ENCODE results near the gene TRIM63. TPM values are rescaled to one million over a fixed set of nuclear protein-coding genes. Genes with fewer than 3 reads are reported as not detected.

The TRIM63 gene
- total RNA-seq, 1 experiment from 2014 or later = not detected

- H3K27ac Mint-ChIP-seq = no peak overlapping the region
- Histone ChIP-seq H3T11ph (ENCODE audit: low read length) (no peak overlapping the region), H4K5ac (ENCODE audit: insufficient read length, low read depth, low read length) (no peak overlapping the region), H3K56ac (ENCODE audit: insufficient read length, low read depth, low read length) (no peak overlapping the region), H2BK20ac (ENCODE audit: low read depth, low read length, poor library complexity, severe bottlenecking) (no peak overlapping the region), H3K23ac (ENCODE audit: insufficient read length, low read depth, low read length) (no peak overlapping the region), H4K91ac (ENCODE audit: insufficient read length, low read depth, low read length) (no peak overlapping the region), H3K4me2 (ENCODE audit: insufficient read depth, insufficient read length, low read length) (no peak overlapping the region), H3K18ac (ENCODE audit: insufficient read length, low read depth, low read length) (no peak overlapping the region), H3K27me3 (ENCODE audit: insufficient read depth, low read length) (no peaks in the 10 kb centered on the region), H3K27ac (ENCODE audit: insufficient read length, low read depth, low read length) (no peak overlapping the region), H2AFZ (ENCODE audit: low read length) (no peak overlapping the region), H3K23me2 (ENCODE audit: insufficient read length, low read depth, low read length, poor library complexity, severe bottlenecking) (no peaks in the 10 kb centered on the region), H3K79me1 (ENCODE audit: insufficient read depth, low read depth, low read length, poor library complexity, severe bottlenecking) (no peaks in the 10 kb centered on the region), H4K20me1 (ENCODE audit: control insufficient read depth, insufficient read depth, insufficient read length) (no peaks in the 10 kb centered on the region), H3K4me1 (ENCODE audit: insufficient read depth, low read length) (no peaks in the 10 kb centered on the region), H3K9me3 (ENCODE audit: control insufficient read depth, low read depth, low read length) (no peaks in the 10 kb centered on the region), H2BK12ac (ENCODE audit: insufficient read length, low read depth, low read length) (no peak overlapping the region), H2BK120ac (ENCODE audit: low read depth, low read length, poor library complexity, severe bottlenecking) (no peak overlapping the region), H2BK5ac (ENCODE audit: insufficient read length, low read length) (no peak overlapping the region), H3K9ac (ENCODE audit: extremely low read depth, insufficient read length, low read length) (no peak overlapping the region), H2BK15ac (ENCODE audit: low read depth, low read length) (no peak overlapping the region), H4K8ac (replicated peaks; ENCODE audit: insufficient read length, low read depth, low read length) (no peak overlapping the region), H3K79me2 (ENCODE audit: insufficient read depth, low read length) (no peaks in the 10 kb centered on the region), H3K14ac (ENCODE audit: insufficient read depth, low read length) (no peak overlapping the region), H3K4ac (ENCODE audit: low read depth, low read length) (no peak overlapping the region), H2AK5ac (ENCODE audit: insufficient read length, low read length) (no peak overlapping the region)
- H3K27me3 Mint-ChIP-seq (ENCODE audit: low read depth) = peaks cover 23% of the 10 kb centered on the region
- H3K4me3 Mint-ChIP-seq = no peak overlapping the region
- no peaks in the 10 kb centered on the region for H3K4me1 Mint-ChIP-seq
- TF ChIP-seq, protein P1, sequence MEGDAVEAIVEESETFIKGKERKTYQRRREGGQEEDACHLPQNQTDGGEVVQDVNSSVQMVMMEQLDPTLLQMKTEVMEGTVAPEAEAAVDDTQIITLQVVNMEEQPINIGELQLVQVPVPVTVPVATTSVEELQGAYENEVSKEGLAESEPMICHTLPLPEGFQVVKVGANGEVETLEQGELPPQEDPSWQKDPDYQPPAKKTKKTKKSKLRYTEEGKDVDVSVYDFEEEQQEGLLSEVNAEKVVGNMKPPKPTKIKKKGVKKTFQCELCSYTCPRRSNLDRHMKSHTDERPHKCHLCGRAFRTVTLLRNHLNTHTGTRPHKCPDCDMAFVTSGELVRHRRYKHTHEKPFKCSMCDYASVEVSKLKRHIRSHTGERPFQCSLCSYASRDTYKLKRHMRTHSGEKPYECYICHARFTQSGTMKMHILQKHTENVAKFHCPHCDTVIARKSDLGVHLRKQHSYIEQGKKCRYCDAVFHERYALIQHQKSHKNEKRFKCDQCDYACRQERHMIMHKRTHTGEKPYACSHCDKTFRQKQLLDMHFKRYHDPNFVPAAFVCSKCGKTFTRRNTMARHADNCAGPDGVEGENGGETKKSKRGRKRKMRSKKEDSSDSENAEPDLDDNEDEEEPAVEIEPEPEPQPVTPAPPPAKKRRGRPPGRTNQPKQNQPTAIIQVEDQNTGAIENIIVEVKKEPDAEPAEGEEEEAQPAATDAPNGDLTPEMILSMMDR (conservative IDR thresholded peaks at IDR 0.05) = no peak
- H3K36me3 Mint-ChIP-seq (ENCODE audit: insufficient read depth in 1 of 3, low read depth in 3 of 3) = no peaks in the 10 kb centered on the region
- no peaks in the 10 kb centered on the region; a peak in 1 of 5 replicates for H3K9me3 Mint-ChIP-seq
- WGBS (ENCODE audit: extremely low coverage, insufficient read length, low lambda C conversion rate) = no CpG with 5 or more reads among the region's 2 CpGs
- DNase-seq = no peak
These were observed 17.4 kb upstream of the TRIM63 start for GRCh38 chr1:26084844-26085243.
